CD4-positive, alpha-beta T cell treated with Interleukin-2 at 100 ng/mL for 4 hours (primary cell): Measurements from ENCODE around the gene ZNF22.
A peak's percentile ranks its signal among the peaks of the same experiment; 100 is the strongest.

Source experiments
- DNase-seq: peaks from one replicate; pipeline ENCODE4 v3.0.0-alpha.2; 2020; ENCODE audit warnings: low spot score

ZNF22 gene

DNA sequence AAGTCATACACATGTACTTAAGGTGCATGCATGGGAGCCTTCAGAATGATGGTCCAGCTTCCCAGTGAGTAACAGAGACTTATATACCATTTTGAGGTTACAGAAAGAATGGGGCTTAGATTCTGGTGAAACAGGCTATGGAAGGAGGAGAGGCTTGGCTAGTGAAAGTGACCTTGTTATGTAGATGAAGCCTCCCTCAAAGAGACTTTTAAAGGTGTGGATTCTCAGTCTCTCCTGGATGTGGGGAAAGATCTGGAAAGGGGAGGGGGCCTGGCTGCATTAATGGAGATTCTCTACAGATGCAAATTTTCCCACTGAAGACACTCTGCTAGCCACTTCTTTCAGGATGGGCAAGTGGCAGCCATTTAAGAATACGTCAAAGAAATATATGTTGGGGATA lies 35.6 kb upstream of the ZNF22 start:
- DNase-seq, result no peak

- DNase-seq, result no peak
These were observed 35.0 kb upstream of the ZNF22 start for GRCh38 chr10:44965651-44966097.

DNA sequence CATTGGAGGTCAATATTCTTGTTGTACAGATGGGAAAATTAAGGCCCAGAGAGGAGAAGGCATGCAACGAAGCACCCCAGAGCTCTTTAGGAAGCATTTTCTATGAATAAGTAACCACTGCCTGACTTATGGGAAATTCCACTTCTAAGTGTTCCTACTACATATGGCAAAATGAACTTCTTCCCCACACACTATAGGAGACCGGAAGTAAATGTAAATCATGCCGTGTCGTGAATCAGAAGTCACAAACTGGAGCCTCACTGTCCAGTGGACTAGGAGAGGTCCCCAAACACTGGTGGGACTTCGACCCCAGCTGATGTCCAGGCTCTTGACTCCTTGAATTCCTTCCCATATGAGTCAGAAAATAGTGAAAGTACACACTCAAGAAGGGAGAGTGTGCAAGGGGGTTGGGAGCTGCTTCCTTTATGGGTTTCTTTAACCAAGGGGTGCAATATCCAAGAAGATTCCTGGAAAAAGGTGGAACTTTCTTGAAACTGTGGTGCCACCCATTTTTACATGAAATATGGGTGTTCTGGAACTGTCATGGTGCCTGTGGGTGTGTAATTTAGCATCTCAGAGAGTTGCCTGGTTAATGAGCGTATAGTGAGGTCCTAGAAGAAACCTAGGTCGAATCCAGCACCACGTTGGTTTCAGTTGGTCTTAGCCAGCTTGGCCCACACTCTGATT lies 34.5 kb upstream of the ZNF22 start:
- no peak for DNase-seq

DNA sequence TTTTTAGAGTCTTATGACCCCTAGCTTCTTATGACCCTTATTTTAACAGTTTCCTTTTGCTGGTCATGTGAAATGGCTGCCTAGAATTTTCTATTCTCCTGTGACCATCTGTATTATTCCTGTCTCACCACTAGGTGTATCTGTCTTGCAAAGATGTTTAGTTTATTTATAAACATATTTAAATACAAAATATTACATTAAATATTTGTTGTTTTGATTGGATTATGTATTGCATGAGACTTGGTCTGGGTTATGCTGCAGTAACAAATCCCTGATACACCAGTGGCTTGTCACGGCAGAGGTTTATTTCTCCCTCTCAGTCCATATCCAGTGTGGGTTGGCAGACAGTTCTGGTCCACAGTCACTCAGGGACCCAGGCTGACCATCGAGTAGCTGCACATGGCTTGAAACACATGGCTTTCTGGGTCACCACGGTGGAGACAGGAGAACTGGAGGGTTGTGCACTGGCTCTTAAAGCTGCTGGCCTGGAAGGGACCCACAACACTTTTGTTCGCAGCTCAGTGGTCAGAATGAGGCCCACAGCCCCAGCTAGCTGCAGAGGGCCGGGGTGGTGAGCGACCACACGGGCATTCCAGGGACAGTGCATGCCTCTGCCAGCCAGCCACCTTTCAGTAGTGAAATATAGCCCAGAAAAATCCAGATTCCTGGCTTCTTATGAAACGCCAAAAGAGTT lies 33.8 kb upstream of the ZNF22 start:
- DNase-seq, result no peak

- DNase-seq, result no peak
These were observed 33.1 kb upstream of the ZNF22 start for GRCh38 chr10:44967616-44968015.

- DNase-seq, result peak; percentile 15
These were observed 32.6 kb upstream of the ZNF22 start for GRCh38 chr10:44968091-44968490.

DNA sequence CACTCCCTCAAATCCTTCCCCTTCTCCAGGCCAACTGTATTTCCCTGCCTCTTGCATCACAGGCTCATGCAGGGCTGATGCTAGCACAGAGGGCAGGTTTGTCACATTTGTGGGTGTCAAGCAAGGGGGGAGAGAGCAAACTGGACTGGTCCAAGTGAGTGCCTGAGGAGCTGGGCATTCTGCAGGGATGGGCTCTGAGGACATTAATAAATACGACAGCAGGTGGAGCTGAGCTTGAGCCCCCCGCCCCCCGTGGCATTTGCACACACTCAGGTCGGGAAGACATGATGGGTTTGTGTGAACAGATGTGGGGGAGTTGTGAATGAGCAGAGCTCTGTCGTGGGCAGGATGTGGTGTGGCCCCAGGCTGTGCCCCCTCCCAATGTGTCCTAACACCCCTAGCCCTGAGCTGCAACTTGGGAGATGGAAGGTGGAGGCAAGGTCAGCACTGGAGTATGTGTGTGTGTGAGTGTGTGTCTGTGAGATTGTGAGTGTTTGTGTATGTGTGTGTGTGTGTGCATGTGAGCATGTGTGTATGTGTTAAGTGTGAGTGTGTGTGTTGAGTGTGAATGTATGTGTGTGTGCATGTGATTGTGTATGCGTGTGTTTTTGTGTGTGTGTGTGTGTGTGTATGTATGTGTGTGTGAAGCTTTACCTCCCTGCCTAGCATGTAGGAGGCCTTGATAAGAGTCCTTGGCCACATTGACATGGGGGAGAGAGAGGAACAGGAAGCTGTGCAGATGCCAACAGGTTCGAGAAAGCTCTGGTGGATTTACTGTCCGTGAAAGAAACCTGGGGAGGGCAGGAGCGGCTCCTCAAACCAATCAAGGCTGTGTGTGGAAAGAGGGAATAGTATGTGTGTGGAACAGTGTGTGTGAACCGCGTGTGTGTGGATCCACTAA lies 32.0 kb upstream of the ZNF22 start:
- DNase-seq, result peak; percentile 32

DNA sequence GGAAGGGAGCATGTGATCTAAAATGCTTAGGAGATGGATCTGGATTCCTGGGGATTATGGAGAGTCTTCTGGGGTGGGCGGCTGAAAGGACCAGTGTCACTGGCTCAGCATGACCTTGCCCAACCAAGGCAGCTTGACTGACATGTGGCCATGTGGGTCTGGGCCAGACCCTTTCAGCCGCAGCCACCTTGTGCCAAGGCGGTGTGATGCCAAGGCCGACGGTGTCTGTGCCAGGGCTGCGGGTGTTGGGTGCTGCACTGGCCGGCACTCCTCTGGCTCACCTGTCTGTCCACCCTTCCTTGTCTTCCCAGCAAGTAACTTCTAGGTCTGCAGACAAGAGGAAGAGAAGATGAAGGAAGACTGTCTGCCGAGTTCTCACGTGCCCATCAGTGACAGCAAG lies 30.9 kb upstream of the ZNF22 start:
- no peak for DNase-seq

DNA sequence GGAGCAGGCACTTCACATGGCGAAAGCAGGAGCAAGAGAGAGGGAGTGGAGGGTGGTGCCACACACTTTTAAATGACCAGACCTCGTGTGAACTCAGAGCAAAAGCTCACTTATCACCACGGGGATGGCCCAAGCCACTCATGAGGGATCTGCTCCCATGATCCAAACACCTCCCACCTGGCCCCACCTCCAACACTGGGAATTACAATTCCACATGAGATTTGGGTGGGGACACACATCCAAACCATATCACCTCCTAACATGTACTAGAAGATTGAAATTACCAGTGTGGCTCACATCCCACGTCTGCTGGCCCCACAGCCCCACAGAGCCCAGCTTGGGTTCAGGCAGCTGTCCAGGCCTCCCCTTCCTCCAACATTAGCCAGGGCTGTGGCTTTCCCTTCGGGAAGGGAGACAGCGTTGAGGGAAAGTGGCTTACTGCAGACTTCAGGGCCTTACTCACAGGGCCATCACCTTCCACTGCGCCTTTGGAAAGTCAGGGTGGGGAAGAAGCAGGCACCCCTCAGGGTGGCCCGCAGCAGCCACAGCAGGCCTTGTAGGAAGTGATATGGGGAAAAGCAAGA lies 29.8 kb upstream of the ZNF22 start:
- no peak for DNase-seq

DNA sequence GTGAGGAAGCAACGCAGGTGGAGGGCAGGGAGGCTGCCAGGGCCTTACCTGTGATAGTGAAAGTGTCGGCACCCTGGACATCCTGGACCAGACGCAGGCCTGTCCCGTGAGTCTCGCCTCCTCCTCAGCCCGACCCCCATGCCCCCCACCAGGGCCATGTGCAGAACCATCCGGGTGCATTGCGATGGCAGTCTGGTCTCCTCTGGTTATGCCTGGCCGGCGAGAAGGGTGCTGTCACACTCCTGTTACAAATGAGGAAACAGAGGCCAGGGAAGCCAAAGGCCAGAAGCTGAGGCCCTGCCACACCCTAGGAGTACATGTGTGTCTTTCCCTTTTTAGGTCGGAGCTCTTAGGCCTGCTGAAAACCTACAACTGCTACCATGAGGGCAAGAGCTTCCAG lies 29.3 kb upstream of the ZNF22 start:
- DNase-seq, result no peak

DNA sequence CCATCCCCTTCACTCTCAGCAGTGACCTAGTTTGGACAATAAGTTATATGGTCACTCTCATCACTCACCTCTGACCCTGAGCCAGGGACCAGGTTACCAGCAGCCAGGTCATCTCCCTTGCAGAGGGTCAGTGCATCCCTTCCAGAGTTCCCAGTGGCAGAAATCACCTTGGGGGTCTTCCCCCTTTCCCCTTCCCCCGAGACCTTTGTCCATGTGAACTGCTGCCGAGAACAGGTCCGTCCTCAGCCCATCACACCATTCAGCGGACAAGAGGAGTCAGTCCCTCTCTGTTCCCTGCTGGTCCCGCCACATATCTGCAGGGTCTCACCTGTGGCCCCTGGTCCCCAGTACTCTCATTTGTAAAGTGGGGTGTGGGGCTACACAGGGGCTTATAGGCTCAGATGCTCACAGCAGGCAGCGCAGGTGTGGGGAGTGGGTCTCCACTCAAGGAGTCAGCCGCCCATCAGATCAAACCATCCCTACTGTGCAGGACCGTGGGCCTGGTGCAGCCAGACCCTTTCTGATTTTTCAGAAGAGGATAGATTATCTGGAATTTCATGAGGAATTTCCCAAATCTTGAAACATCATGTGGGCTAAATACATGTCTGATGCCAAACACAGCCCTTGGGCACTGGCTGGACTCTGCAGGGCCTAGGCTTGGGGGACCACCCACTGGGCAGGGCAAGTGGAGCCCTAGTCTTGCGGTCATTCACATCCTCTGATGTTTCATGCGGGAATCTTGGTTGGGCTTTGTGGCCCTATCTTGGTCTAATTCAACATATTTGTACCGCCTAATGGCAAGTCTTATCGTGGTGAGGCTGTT lies 28.6 kb upstream of the ZNF22 start:
- no peak for DNase-seq

DNA sequence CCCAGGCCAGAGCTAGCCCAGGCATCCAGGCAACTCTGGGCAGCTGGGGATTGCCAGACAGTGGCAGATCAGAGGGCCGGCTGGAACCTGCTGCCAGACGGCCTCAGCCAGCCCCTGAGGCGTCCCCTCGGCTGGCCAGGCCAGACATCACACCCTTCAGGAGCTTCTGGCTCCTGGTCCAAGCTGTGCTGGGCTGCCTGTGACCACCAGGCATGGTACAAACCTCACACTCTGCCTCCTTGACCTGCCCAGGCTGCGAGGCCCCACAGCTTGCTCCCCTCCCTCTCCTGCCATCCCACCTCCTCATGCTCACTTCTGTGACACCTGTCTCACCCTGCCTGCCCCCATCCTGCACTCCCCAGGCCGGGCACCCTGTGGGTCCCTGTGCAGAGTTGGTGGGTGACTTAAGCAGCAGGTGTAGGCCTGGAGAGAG lies 27.8 kb upstream of the ZNF22 start:
- no peak for DNase-seq

- no peak for DNase-seq
These were observed 27.2 kb upstream of the ZNF22 start for GRCh38 chr10:44973323-44974081.

DNA sequence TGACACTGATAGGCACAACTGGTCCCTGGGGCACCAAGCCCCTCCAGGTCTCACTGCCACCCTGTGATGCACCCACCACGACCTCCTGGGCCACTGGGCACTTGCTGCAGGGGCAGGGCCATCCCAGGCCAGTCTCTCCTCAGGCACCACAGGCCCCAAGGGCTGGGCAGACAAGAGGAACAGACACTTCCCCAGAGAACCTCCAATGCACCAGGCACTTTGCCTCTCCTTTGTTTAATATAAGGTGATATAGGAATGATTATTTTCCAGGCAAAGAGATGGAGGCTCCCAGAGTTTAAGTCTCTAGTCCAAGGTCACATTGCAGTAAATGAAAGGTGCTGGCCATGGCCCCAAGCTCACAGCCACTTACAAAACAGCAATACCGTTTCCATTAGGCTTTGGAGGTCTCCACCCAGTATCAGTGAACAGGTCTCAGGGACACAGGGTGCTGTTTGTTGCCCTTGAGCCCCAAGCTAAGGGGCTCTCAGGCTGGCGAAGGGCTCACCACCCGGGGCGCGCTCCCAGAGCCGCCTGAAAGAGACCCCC lies 26.6 kb upstream of the ZNF22 start:
- no peak for DNase-seq

GRCh38 chr10:44974628-44975430 lies 25.9 kb upstream of the ZNF22 start:
- peak; percentile 66 for DNase-seq

DNA sequence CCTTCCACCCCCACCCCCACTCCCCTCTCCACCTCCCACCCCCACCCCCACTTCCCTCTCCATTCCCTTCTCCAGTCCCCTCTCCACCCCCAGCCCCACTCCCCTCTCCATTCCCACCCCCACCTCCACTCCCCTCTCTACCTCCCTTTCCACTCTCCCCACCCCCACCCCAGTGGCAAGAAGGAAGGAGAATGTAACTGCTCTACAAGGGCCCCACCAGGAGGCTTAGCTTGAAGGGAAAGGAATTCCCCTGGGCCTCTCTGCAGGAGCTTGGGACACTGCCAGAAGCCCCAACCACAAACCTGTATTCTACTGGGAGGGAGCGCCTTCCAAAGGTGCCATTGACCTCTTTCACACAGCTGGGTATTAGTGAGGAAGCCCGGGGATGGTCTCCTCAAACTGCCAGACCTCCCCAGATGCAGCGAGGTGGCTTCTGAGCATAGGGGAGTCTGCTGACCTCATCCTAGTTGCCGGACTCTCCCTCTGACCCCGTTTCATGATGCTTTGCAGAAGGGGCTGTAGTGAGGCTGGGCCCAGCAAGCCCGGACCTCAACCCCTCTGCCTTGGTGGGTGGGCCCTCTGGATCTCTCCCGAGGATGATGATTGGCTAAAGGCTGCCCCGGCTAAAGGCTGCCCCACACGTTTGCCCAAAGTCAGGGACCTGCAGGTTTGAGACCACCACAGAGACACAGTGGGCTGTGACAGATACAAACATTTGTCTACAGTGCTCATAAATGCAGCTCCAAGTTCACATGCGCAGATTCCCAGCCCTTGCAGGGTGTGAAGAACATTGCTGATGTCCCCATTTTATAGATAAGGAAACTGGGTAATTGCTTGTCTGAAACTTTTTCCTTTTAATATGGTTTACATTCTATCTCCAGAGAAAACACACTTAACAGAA lies 25.0 kb upstream of the ZNF22 start:
- DNase-seq, result no peak

DNA sequence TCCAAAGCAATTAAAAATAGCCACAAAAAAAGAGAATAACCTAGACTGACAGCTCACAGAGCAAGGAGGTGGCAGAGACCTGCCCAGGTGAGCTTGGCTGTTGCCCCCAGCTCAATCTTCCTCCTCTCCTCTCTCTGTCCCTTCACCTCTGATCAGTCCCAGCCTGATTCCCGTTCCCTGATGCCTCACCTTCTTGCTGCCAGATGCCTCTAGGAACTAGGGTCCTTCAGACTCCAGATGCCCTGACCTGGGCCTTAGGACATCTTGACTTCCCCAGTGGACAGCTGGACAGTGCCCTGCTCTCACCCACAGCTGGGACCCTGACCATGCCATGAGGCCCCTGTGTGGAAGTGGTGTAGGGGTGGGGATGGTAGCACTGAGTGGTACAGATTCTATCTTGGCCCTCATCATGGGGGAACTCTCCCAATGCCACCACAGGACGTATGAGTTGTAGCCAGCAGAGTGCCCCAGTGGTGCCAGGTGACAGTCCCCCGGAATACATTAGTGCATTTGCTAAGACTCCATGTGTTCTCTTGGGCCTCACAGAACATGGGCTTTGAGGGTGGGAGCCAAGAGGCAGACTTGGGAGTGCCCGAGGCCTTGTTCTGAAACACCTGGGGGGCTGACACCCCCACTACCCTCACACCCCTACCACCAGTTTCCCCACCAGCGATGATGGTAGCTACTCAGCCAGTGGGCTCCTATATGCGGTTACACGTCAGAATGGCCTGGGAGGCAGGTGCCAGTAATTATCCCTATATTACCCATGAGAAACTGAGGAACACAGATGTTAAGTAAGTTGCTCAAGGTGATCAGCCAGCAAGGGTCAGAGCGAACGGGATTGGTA lies 24.1 kb upstream of the ZNF22 start:
- DNase-seq, result no peak
